ENCODE results near the gene RCAN1. TPM values are rescaled to one million over a fixed set of nuclear protein-coding genes. Genes with fewer than 3 reads are reported as not detected.

The RCAN1 gene
- total and polyA plus RNA-seq, 9 of the 15 experiments (the other 6 are each of a cell fraction or from before 2014, with no cell fraction given): 4.4 to 16.5 (median 12.3) TPM

- Histone ChIP-seq H3K9me1 (ENCODE audit: control insufficient read depth, insufficient read depth, low read length) (no peaks in the 10 kb centered on the region), H3K36me3 (ENCODE audit: control insufficient read depth, insufficient read depth, low read length) (no peaks in the 10 kb centered on the region), H3K4me2 (ENCODE audit: insufficient read depth, low read length) (no peak overlapping the region), H3K9me3 (replicated peaks; ENCODE audit: control insufficient read depth, insufficient read depth, low read depth, low read length) (no peaks in the 10 kb centered on the region), H3K4me3 (no peak overlapping the region), H4K20me1 (replicated peaks; ENCODE audit: control insufficient read depth, insufficient read depth, low read length) (no peaks in the 10 kb centered on the region), H3K79me2 (ENCODE audit: control insufficient read depth, insufficient read depth, low read length) (no peaks in the 10 kb centered on the region), H2AFZ (ENCODE audit: low read depth, low read length) (no peak overlapping the region), H3K9ac (ENCODE audit: insufficient read depth in 1 of 2, low read depth in 2 of 2, low read length in 2 of 2) (no peak overlapping the region), H3K4me1 (replicated peaks in 1 of 2; ENCODE audit: control insufficient read depth in 2 of 2, insufficient read depth in 2 of 2, low read length in 2 of 2) (peaks cover 0 to 11% of the 10 kb centered on the region in 2 experiments; a peak in 3 of 5 replicates), H3K27ac (ENCODE audit: extremely low read depth, low read depth, low read length) (no peak overlapping the region), H3K27me3 (ENCODE audit: control insufficient read depth in 2 of 2, insufficient read depth in 2 of 2, low read length in 2 of 2) (peaks cover 5 to 16% of the 10 kb centered on the region in 2 experiments)
- intact Hi-C loops (cut with micrococcal nuclease) (no loop called here), in situ Hi-C loops (cut with MboI) (loop anchor here (10.0 to 25.0 kb wide), 2 partner anchors 250 to 712 kb away; partner anchors contain the start of gene SMIM11)
- DNase-seq (ENCODE audit: extremely low read depth in 1 of 4, low spot score in 3 of 4) (no peak), FAIRE-seq (no peak), ATAC-seq (no peak)
- CTCF ChIA-PET (ENCODE audit: low intra/inter-chr PET ratio): no interaction called here
- POLR2A ChIA-PET: interaction anchor here (0.6 kb wide), 1 partner anchor 554 kb away, joined by 3 read pairs; no protein-coding TSS in a partner anchor
- 4% methylated on average over 3 of the region's 3 CpGs for WGBS (ENCODE audit: insufficient coverage, low coverage, missing lambda C conversion rate)
- BruUV-seq (replicated peaks): no TSS peak
- TF ChIP-seq ZNF324 (CRISPR knock-in tag; IDR thresholded peaks at IDR 0.05) (no peak), XRCC4 (IDR thresholded peaks at IDR 0.05; ENCODE audit: extremely low read depth, insufficient read depth, insufficient read length) (no peak), DNMT1 (IDR thresholded peaks at IDR 0.05) (no peak), SRSF9 (IDR thresholded peaks at IDR 0.05; ENCODE audit: borderline replicate concordance, low read depth, low read length) (no peak), CBFA2T2 (conservative IDR thresholded peaks at IDR 0.05) (no peak), HES1 (IDR thresholded peaks at IDR 0.05; ENCODE audit: low read depth) (no peak), ZNF197 (CRISPR knock-in tag; IDR thresholded peaks at IDR 0.05; ENCODE audit: low read depth) (no peak), ZNF280A (IDR thresholded peaks at IDR 0.05; ENCODE audit: low read depth, partially characterized antibody) (no peak), SAP30 (IDR thresholded peaks at IDR 0.05; ENCODE audit: borderline replicate concordance, insufficient read depth, low read depth, low read length, poor library complexity, severe bottlenecking) (no peak), NFRKB (IDR thresholded peaks at IDR 0.05; ENCODE audit: low read depth) (no peak), SUPT5H (IDR thresholded peaks at IDR 0.05) (no peak), TBP (optimal IDR thresholded peaks at IDR 0.05; ENCODE audit: low read depth, low read length) (no peak), TFAP4 (CRISPR knock-in tag; IDR thresholded peaks at IDR 0.05; ENCODE audit: borderline replicate concordance) (no peak), SNIP1 (IDR thresholded peaks at IDR 0.05; ENCODE audit: low read depth) (no peak), SMC3 (conservative IDR thresholded peaks at IDR 0.05; ENCODE audit: insufficient read depth, low read depth, low read length) (no peak)
- TF ChIP-seq, protein P1, sequence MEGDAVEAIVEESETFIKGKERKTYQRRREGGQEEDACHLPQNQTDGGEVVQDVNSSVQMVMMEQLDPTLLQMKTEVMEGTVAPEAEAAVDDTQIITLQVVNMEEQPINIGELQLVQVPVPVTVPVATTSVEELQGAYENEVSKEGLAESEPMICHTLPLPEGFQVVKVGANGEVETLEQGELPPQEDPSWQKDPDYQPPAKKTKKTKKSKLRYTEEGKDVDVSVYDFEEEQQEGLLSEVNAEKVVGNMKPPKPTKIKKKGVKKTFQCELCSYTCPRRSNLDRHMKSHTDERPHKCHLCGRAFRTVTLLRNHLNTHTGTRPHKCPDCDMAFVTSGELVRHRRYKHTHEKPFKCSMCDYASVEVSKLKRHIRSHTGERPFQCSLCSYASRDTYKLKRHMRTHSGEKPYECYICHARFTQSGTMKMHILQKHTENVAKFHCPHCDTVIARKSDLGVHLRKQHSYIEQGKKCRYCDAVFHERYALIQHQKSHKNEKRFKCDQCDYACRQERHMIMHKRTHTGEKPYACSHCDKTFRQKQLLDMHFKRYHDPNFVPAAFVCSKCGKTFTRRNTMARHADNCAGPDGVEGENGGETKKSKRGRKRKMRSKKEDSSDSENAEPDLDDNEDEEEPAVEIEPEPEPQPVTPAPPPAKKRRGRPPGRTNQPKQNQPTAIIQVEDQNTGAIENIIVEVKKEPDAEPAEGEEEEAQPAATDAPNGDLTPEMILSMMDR (IDR thresholded peaks at IDR 0.05 in 2 of 3, conservative IDR thresholded peaks at IDR 0.05 in 1 of 3; ENCODE audit: insufficient read depth in 2 of 3, low read depth in 1 of 3, low read length in 3 of 3): no peak
- TF ChIP-seq, protein P2, sequence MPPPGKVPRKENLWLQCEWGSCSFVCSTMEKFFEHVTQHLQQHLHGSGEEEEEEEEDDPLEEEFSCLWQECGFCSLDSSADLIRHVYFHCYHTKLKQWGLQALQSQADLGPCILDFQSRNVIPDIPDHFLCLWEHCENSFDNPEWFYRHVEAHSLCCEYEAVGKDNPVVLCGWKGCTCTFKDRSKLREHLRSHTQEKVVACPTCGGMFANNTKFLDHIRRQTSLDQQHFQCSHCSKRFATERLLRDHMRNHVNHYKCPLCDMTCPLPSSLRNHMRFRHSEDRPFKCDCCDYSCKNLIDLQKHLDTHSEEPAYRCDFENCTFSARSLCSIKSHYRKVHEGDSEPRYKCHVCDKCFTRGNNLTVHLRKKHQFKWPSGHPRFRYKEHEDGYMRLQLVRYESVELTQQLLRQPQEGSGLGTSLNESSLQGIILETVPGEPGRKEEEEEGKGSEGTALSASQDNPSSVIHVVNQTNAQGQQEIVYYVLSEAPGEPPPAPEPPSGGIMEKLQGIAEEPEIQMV (tag; conservative IDR thresholded peaks at IDR 0.05; ENCODE audit: low read depth): no peak
Measured at GRCh38 chr21:34636961-34637360, 22.0 kb upstream of the RCAN1 start.
